GM06990 (cell line): Measurements from ENCODE around the gene ZNF530.

ENCODE experiments used
- DNase-seq: peaks from one replicate; pipeline ENCODE4 v3.0.0-alpha.2; 2011; ENCODE audit not compliant: insufficient read length; ENCODE audit errors: extremely low read depth
- H3K27me3 ChIP-seq: replicated peaks from 2 replicates; pipeline ENCODE4 v1.6.0; 2011; ENCODE audit warnings: low read length; ENCODE audit not compliant: control insufficient read depth, insufficient read depth
- H3K36me3 ChIP-seq: 2 replicates; pipeline ENCODE4 v1.5.1; 2011; ENCODE audit warnings: low read length; ENCODE audit not compliant: control insufficient read depth, insufficient read depth
- H3K4me3 ChIP-seq: replicated peaks from 2 replicates; pipeline ENCODE4 v1.5.1; 2011; ENCODE audit warnings: low read depth, mild to moderate bottlenecking, control low read depth, low read length
- TF ChIP-seq, protein P1 (sequence below): IDR thresholded peaks from 2 replicates; pipeline ENCODE4 v1.5.1; 2011; ENCODE audit warnings: low read length, control low read depth, mild to moderate bottlenecking, inconsistent platforms; ENCODE audit not compliant: insufficient read depth, poor library complexity, severe bottlenecking

The ZNF530 gene

DNA sequence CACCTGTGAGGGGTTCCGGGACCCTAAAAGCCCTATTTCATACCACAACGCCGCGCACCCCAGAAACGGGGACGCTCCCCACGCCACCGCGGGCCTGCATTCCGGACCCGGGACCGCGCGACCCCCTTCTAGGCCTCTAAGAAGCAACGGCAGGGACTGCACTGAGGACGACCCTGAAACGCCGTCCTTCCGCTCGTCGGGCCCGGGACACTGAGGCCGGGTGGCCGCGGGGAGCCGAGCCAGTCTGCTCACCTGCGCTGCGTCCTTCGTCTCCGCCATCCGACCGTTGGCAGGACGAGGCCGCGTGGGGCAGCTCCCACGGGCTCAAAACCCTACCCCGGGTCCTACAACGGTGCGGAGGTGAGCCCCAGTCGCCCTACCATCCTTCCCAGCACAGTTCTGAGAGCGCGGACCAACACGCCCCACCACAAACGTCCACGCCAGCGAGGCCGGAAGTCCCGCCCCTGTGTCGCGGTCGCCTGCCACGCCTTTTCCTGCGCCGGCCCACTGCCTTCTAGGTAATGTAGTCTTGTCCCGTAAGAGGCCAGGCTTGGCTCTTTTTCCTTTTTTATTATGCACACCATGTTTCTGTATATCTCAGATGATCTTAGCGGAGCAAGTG lies 40.2 kb upstream of the ZNF530 start, which contains the start of gene ZNF550:
Gene ZNF550, minus strand, starts transcription at position 460 of the 622 bp plus-strand sequence. Its CDS starts 181 bp downstream, at position 279.
- peak within 1 kb of the TSS; percentile 94 for H3K4me3 ChIP-seq
- peaks cover 6% of the 10 kb centered on the region for H3K36me3 ChIP-seq
- TF ChIP-seq, protein P1, sequence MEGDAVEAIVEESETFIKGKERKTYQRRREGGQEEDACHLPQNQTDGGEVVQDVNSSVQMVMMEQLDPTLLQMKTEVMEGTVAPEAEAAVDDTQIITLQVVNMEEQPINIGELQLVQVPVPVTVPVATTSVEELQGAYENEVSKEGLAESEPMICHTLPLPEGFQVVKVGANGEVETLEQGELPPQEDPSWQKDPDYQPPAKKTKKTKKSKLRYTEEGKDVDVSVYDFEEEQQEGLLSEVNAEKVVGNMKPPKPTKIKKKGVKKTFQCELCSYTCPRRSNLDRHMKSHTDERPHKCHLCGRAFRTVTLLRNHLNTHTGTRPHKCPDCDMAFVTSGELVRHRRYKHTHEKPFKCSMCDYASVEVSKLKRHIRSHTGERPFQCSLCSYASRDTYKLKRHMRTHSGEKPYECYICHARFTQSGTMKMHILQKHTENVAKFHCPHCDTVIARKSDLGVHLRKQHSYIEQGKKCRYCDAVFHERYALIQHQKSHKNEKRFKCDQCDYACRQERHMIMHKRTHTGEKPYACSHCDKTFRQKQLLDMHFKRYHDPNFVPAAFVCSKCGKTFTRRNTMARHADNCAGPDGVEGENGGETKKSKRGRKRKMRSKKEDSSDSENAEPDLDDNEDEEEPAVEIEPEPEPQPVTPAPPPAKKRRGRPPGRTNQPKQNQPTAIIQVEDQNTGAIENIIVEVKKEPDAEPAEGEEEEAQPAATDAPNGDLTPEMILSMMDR: no peak
- peak; percentile 89 for DNase-seq
- no peaks in the 10 kb centered on the region for H3K27me3 ChIP-seq

DNA sequence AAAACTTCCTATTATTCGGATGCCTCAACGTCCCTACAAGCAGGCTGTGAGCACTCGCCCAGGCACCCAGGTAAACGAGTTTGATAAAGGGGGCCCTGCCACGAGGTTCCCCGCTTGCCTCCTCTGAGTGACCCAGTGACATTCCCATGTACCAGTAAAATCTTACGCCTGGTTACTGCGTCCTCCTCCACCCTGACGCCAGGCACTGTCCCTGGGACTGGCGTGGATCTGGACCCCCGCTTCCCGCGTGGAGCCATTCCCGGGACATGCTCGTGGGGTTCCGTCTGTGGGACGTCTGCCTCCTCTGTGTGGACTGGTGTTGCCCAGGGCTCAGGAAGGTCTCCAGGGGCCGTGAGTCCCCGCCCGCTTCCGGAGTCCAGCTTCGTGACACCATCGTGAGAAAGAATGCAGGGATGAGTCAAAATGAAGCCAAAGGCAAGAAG lies 39.6 kb upstream of the ZNF530 start:
- DNase-seq: peak; percentile 22
- H3K27me3 ChIP-seq: no peaks in the 10 kb centered on the region
- TF ChIP-seq, protein P1: no peak
- peak overlapping the region; percentile 94 for H3K4me3 ChIP-seq
- H3K36me3 ChIP-seq: peaks cover 4% of the 10 kb centered on the region

DNA sequence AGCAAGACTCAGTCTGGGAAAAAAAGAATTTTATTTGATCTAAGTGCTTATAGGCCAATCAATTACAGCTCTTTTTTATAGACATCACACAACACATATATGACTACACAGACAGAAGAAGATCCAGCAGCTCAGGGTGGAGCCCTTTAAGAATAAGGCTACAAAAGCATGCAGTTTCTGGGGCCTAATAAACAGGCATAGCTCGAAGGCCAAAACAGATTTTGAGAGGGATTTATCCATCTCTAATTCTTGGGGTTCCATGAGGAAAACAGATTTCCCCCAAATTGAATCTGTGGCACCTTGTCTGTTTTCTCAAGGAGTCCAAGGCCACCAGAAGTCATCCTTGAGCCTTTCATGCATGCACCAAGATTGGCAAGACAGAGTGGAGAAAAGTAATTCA lies 36.1 kb upstream of the ZNF530 start:
- TF ChIP-seq, protein P1: no peak

DNA sequence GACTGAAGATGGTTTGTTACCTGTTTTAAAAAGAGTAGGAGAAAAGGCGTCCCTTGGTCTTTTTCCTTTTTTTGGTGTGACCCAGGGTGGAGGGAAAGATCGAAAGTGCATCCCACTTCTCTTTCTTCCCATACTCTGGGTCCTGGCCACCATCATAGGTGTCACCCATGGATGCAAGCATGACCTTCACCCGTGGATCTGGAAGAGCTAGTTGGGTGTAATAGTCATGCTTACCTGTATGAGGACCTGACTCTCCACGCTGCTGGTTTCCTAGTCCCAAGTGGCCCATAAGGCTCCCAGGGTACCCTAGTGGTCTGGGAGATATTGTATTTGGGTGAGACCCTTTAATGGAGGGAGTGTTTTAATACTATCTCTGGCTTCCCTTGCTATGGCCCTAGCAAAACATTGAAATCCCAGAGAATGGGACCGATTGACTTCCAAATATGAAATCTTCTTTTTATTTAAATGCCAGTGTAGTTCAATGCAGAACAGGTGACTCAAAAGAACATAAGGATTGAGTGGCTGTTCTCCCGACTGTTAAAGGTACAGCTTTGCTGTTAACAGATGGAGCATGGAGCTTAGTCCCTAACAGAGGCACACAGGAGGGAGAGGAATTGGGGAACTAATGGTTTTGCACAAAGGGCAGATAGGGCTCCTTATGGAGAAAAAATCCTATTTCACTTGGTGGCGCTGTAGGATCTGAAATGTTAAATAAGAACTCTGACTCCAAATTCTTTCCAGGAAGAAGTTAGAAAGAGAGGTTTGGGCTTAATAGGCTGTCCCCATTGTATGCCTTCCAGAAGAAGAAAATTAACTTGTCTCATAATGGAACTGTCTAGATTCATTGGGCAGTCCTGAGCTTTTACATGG lies 33.1 kb upstream of the ZNF530 start:
- Histone ChIP-seq H3K4me3 (no peak overlapping the region), H3K36me3 (no peaks in the 10 kb centered on the region), H3K27me3 (no peaks in the 10 kb centered on the region)
- TF ChIP-seq, protein P1: no peak
- no peak for DNase-seq

More for the DNA sequence above, 36.1 kb upstream of the ZNF530 start:
- DNase-seq: no peak
- H3K27me3 ChIP-seq: no peaks in the 10 kb centered on the region
- H3K36me3 ChIP-seq: no peaks in the 10 kb centered on the region
- H3K4me3 ChIP-seq: no peak overlapping the region

DNA sequence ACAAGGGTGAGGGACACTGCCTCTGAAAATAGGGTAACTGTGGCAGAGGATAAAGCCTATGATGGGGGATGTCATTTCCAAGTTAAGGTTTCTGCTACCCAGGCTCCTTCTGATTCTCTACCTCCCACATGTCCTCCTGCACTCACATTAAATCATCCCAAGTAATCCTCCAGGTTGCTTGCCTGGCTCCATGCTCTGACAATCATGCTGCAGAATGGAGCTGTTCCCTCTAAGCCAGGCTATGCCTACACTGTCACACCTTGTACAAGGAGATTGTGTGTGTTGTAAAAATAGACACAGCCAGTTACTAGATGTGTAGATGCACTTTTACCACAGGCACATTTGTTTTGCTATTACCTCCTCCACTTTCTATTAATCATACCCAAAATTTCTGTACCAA lies 29.0 kb upstream of the ZNF530 start:
- TF ChIP-seq, protein P1: no peak
- Histone ChIP-seq H3K27me3 (no peaks in the 10 kb centered on the region), H3K4me3 (no peak overlapping the region), H3K36me3 (peaks cover 20% of the 10 kb centered on the region)
- DNase-seq: no peak
